Measurements from ENCODE around the gene CFD. TPM values are rescaled to one million over a fixed set of nuclear protein-coding genes. Genes with fewer than 3 reads are reported as not detected.
A peak's percentile ranks its signal among the peaks of the same experiment; 100 is the strongest.

The CFD gene
- total RNA-seq, 2 donors from 2014 or later, result 0.38 to 1.1 TPM

DNA sequence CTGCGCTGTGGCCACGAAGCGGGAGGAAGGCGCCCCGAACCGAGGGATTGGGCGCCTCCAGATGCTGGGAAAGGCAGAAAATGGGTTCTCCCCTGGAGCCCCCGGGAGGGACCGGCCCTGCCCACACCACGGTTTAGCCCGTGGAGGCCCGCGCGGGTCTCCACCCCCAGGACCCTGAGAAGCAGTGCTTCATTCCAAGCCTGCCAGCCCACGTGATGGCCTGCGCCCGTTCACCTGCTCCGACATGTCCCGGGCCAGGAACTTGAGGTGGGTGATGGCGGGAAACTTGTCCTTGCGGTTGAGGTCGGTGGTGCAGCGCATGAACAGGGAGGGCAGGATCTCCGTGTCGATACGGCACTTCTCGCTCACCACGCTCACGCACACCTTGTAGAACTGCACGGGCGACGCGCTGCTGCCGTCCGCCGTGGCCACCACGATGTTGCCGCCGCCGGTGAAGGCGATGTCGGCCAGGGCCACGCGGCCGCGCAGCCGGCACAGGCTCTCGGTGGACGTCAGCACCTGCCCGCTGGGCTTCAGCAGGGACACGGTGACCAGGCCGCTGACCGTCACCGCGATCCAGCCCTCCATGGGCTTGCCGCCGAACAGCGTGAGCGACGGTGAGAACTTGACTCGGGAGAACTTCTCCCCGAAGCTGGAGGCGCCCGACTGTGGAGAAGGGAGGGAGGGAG is 26.2 kb downstream of the CFD start:
- no peaks in the 10 kb centered on the region for H3K4me1 Mint-ChIP-seq
- no peak overlapping the region for H3K27ac Mint-ChIP-seq
- H3K9me3 Mint-ChIP-seq, result no peaks in the 10 kb centered on the region
- H3K27me3 ChIP-seq (ENCODE audit: control insufficient read depth, insufficient read depth, low read length, poor library complexity, severe bottlenecking), result no peaks in the 10 kb centered on the region
- no peak overlapping the region for H3K4me3 Mint-ChIP-seq
- H3K36me3 ChIP-seq (ENCODE audit: control insufficient read depth, insufficient read depth, low read length), result peaks cover 69% of the 10 kb centered on the region
- H3K9me3 ChIP-seq (ENCODE audit: control insufficient read depth, low read length), result no peaks in the 10 kb centered on the region
- H3K36me3 Mint-ChIP-seq (ENCODE audit: low read depth), result peaks cover 46% of the 10 kb centered on the region
- H3K9ac ChIP-seq (ENCODE audit: extremely low read depth, low read length, poor library complexity, severe bottlenecking), result no peak overlapping the region
- DNase-seq, result no peak
- no peak overlapping the region for H3K4me3 ChIP-seq (ENCODE audit: low read length)
- H3K27ac ChIP-seq (ENCODE audit: low read depth, low read length), result no peak overlapping the region
- WGBS, 2 experiments (ENCODE audit: insufficient coverage in 1 of 2, insufficient read length in 1 of 2), result 97 to 98% methylated on average over 57 to 64 of the region's 64 CpGs
- no peaks in the 10 kb centered on the region for H3K27me3 Mint-ChIP-seq (ENCODE audit: insufficient read depth)
- H3K4me1 ChIP-seq (ENCODE audit: control insufficient read depth, insufficient read depth, low read length), result no peaks in the 10 kb centered on the region
- TF ChIP-seq, protein P1, sequence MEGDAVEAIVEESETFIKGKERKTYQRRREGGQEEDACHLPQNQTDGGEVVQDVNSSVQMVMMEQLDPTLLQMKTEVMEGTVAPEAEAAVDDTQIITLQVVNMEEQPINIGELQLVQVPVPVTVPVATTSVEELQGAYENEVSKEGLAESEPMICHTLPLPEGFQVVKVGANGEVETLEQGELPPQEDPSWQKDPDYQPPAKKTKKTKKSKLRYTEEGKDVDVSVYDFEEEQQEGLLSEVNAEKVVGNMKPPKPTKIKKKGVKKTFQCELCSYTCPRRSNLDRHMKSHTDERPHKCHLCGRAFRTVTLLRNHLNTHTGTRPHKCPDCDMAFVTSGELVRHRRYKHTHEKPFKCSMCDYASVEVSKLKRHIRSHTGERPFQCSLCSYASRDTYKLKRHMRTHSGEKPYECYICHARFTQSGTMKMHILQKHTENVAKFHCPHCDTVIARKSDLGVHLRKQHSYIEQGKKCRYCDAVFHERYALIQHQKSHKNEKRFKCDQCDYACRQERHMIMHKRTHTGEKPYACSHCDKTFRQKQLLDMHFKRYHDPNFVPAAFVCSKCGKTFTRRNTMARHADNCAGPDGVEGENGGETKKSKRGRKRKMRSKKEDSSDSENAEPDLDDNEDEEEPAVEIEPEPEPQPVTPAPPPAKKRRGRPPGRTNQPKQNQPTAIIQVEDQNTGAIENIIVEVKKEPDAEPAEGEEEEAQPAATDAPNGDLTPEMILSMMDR (conservative IDR thresholded peaks at IDR 0.05), result no peak

DNA sequence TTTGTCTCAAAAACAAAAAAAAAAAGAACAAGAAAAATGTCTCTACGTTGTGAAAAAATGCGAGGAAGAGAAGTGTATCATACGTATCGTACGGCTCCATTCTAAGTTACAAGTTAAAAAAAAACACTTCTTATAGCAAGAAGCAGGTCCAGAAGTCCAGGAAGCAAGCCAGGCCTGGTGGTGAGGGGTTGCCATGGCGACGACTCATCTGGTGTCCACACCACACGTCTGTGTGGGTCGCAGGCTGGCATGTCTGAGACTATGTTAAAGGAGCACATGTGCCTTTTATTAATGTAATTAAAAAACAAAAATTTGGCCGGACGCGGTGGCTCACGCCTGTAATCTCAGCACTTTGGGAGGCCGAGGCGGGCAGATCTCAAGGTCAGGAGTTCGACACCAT is 27.6 kb downstream of the CFD start:
- DNase-seq, result peak; percentile 46
- H3K9ac ChIP-seq (ENCODE audit: extremely low read depth, low read length, poor library complexity, severe bottlenecking), result no peak overlapping the region
- H3K27ac Mint-ChIP-seq, result peak overlapping the region; percentile 21
- no peaks in the 10 kb centered on the region for H3K4me1 Mint-ChIP-seq
- H3K9me3 ChIP-seq (ENCODE audit: control insufficient read depth, low read length), result no peaks in the 10 kb centered on the region
- no peaks in the 10 kb centered on the region for H3K27me3 ChIP-seq (ENCODE audit: control insufficient read depth, insufficient read depth, low read length, poor library complexity, severe bottlenecking)
- no peaks in the 10 kb centered on the region for H3K27me3 Mint-ChIP-seq (ENCODE audit: insufficient read depth)
- H3K9me3 Mint-ChIP-seq, result no peaks in the 10 kb centered on the region
- H3K4me3 Mint-ChIP-seq, result no peak overlapping the region
- TF ChIP-seq, protein P1 (conservative IDR thresholded peaks at IDR 0.05), result no peak
- WGBS, 2 experiments (ENCODE audit: insufficient coverage in 1 of 2, insufficient read length in 1 of 2), result 92 to 95% methylated on average over 7 to 16 of the region's 16 CpGs
- H3K4me1 ChIP-seq (ENCODE audit: control insufficient read depth, insufficient read depth, low read length), result no peaks in the 10 kb centered on the region
- H3K27ac ChIP-seq (ENCODE audit: low read depth, low read length), result no peak overlapping the region
- peaks cover 32% of the 10 kb centered on the region for H3K36me3 Mint-ChIP-seq (ENCODE audit: low read depth)
- H3K36me3 ChIP-seq (ENCODE audit: control insufficient read depth, insufficient read depth, low read length), result peaks cover 59% of the 10 kb centered on the region
- H3K4me3 ChIP-seq (ENCODE audit: low read length), result no peak overlapping the region

DNA sequence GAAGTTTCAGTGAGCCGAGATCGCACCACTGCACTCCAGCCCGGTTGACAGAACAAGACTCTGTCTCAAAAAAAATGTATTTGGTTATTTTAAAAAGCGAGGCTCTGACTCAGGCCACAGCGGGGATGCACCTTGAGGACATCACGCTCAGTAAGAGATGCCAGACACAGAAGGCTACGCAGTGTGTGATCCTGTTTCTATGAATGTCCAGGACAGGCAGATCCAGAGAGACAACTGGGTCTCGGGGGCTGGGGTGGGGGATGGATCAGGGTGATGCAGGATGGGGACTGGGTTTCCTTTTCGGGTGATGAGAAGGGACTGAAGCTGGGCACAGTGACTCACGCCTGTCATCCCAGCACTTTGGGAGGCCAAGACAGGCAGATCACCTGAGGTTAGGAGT is 28.1 kb downstream of the CFD start:
- no peak overlapping the region for H3K4me3 Mint-ChIP-seq

More for the DNA sequence above, 28.1 kb downstream of the CFD start:
- no peaks in the 10 kb centered on the region for H3K9me3 Mint-ChIP-seq
- no peak overlapping the region for H3K4me3 ChIP-seq (ENCODE audit: low read length)
- no peak overlapping the region for H3K27ac ChIP-seq (ENCODE audit: low read depth, low read length)
- peaks cover 27% of the 10 kb centered on the region for H3K36me3 Mint-ChIP-seq (ENCODE audit: low read depth)
- DNase-seq, result no peak
- H3K4me1 ChIP-seq (ENCODE audit: control insufficient read depth, insufficient read depth, low read length), result no peaks in the 10 kb centered on the region
- no peaks in the 10 kb centered on the region for H3K4me1 Mint-ChIP-seq
- H3K9ac ChIP-seq (ENCODE audit: extremely low read depth, low read length, poor library complexity, severe bottlenecking), result no peak overlapping the region
- TF ChIP-seq, protein P1 (conservative IDR thresholded peaks at IDR 0.05), result no peak
- no peaks in the 10 kb centered on the region for H3K27me3 Mint-ChIP-seq (ENCODE audit: insufficient read depth)
- 93 to 100% methylated on average over 9 to 10 of the region's 10 CpGs for WGBS, 2 experiments (ENCODE audit: insufficient coverage in 1 of 2, insufficient read length in 1 of 2)
- no peaks in the 10 kb centered on the region for H3K27me3 ChIP-seq (ENCODE audit: control insufficient read depth, insufficient read depth, low read length, poor library complexity, severe bottlenecking)
- H3K9me3 ChIP-seq (ENCODE audit: control insufficient read depth, low read length), result no peaks in the 10 kb centered on the region
- H3K36me3 ChIP-seq (ENCODE audit: control insufficient read depth, insufficient read depth, low read length), result peaks cover 53% of the 10 kb centered on the region
- H3K27ac Mint-ChIP-seq, result no peak overlapping the region
